Stimulated activated CD4-positive, alpha-beta T cell treated with anti-CD3 and anti-CD28 coated beads, TNF-alpha, amount 100 ng/mL, for 4 hours (primary cell): ENCODE data around the gene SLC44A2.

Experiments
- DNase-seq, 3 experiments: peaks; one replicate each; pipeline ENCODE4 v3.0.0-alpha.2; 2020; ENCODE audit warnings: low read depth in 3 of 3

Gene SLC44A2

GRCh38 chr19:10615429-10616023 is 9.8 kb upstream of the SLC44A2 start:
- DNase-seq, result no peak

- no peak for DNase-seq
Observed at GRCh38 chr19:10617409-10618121, 7.8 kb upstream of the SLC44A2 start.

GRCh38 chr19:10618846-10619245 is 6.5 kb upstream of the SLC44A2 start:
- no peak for DNase-seq

GRCh38 chr19:10620786-10621185 is 4.6 kb upstream of the SLC44A2 start:
- DNase-seq, result no peak

GRCh38 chr19:10621966-10622365 is 3.4 kb upstream of the SLC44A2 start:
- DNase-seq, result no peak

GRCh38 chr19:10624585-10624984 is 768 bp upstream of the SLC44A2 start:
- DNase-seq, result no peak

- no peak for DNase-seq
Observed at GRCh38 chr19:10625762-10626138, 397 bp downstream of the SLC44A2 start.

GRCh38 chr19:10631874-10632273 is 6.5 kb downstream of the SLC44A2 start:
- no peak for DNase-seq

- no peak for DNase-seq
Observed at GRCh38 chr19:10634430-10634829, 9.1 kb downstream of the SLC44A2 start.

- DNase-seq, result no peak
Observed at GRCh38 chr19:10634963-10635362, 9.6 kb downstream of the SLC44A2 start.

- DNase-seq, result no peak
Observed at GRCh38 chr19:10636304-10636972, 11.1 kb downstream of the SLC44A2 start.

GRCh38 chr19:10637894-10638293 is 12.5 kb downstream of the SLC44A2 start:
- no peak for DNase-seq

GRCh38 chr19:10639836-10640235 is 14.5 kb downstream of the SLC44A2 start:
- DNase-seq, result no peak

GRCh38 chr19:10640361-10640760 is 15.0 kb downstream of the SLC44A2 start:
- no peak for DNase-seq

- no peak for DNase-seq
Observed at GRCh38 chr19:10641248-10641647, 15.9 kb downstream of the SLC44A2 start.

GRCh38 chr19:10642473-10643171 is 17.3 kb downstream of the SLC44A2 start:
- DNase-seq, result no peak

- no peak for DNase-seq
Observed at GRCh38 chr19:10643172-10643967, 18.0 kb downstream of the SLC44A2 start.

- no peak for DNase-seq
Observed at GRCh38 chr19:10643968-10644259, 18.6 kb downstream of the SLC44A2 start.

GRCh38 chr19:10644260-10645007 is 19.1 kb downstream of the SLC44A2 start:
- DNase-seq, result peak; percentile 67 to 80 (median 78)

- DNase-seq, result no peak
Observed at GRCh38 chr19:10646456-10647159, 21.3 kb downstream of the SLC44A2 start.

GRCh38 chr19:10648360-10648759 is 23.0 kb downstream of the SLC44A2 start:
- DNase-seq, result no peak
